ENCODE data around the gene RTEL1.

DNA sequence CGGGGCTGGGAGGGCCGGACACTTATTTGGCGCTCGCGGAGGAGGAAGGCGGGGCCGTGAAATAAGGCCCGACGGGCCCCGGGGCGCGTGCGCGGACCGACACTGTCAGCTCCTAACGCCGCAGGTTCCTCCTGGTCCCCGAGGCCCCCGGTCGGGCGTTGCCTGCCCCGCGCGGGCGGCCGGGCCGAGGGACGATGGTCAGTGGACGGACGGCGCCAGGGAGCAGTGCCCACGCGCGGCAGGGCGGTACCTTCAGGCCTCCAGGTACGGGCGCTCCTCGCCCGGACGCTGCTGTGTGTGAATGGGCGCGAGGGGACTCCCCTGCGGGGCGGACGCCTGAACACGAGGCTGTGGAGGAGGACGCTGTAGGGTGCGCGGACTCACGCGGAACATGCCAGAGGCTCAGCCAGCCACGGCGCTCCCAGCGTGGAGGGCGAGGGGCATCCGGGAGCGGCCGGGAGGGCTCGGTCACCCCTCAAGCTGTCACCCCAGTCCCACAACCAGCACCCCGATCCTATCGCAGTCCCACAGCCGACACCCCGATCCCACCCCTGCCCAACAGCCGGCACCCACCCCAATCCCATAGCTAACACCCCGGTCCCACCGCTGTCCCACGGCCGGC lies 30.9 kb upstream of the RTEL1 start:
- peak; percentile 9 to 77 (median 53) for TF ChIP-seq POLR2A (IDR thresholded peaks at IDR 0.05)
- TF ChIP-seq, protein P1, sequence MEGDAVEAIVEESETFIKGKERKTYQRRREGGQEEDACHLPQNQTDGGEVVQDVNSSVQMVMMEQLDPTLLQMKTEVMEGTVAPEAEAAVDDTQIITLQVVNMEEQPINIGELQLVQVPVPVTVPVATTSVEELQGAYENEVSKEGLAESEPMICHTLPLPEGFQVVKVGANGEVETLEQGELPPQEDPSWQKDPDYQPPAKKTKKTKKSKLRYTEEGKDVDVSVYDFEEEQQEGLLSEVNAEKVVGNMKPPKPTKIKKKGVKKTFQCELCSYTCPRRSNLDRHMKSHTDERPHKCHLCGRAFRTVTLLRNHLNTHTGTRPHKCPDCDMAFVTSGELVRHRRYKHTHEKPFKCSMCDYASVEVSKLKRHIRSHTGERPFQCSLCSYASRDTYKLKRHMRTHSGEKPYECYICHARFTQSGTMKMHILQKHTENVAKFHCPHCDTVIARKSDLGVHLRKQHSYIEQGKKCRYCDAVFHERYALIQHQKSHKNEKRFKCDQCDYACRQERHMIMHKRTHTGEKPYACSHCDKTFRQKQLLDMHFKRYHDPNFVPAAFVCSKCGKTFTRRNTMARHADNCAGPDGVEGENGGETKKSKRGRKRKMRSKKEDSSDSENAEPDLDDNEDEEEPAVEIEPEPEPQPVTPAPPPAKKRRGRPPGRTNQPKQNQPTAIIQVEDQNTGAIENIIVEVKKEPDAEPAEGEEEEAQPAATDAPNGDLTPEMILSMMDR (IDR thresholded peaks at IDR 0.05 in 8 of 11, conservative IDR thresholded peaks at IDR 0.05 in 3 of 11), result peak in 1 of 11 experiments; percentile 19
- peak; percentile 95 to 97 (median 95) for TF ChIP-seq POLR2AphosphoS5 (IDR thresholded peaks at IDR 0.05)
